Fibroblast of villous mesenchyme (primary cell): ENCODE measurements around the gene SLC3A2. TPM values are rescaled to one million over a fixed set of nuclear protein-coding genes. Genes with fewer than 3 reads are reported as not detected.

Experiments used
- DNase-seq: peaks from one replicate; pipeline ENCODE4 v3.0.0-alpha.2; 2010; ENCODE audit warnings: low read depth
- H3K4me3 ChIP-seq: 2 replicates; pipeline ENCODE4 v1.5.1; 2011; ENCODE audit warnings: low read depth, mild to moderate bottlenecking, low read length
- total RNA-seq: library from RNA; depleted of rRNA; stranded (reverse); fragments of >200 nt; gene quantifications from 2 replicates; pipeline ENCODE4 v1.2.3, GENCODE V29; 2012
- TF ChIP-seq, protein P1 (sequence below): IDR thresholded peaks from 2 replicates; pipeline ENCODE4 v1.5.1; 2012; ENCODE audit warnings: low read depth, mild to moderate bottlenecking, low read length; ENCODE audit not compliant: insufficient read depth

SLC3A2 gene
- total RNA-seq, result 117 and 190 TPM in 2 replicates

DNA sequence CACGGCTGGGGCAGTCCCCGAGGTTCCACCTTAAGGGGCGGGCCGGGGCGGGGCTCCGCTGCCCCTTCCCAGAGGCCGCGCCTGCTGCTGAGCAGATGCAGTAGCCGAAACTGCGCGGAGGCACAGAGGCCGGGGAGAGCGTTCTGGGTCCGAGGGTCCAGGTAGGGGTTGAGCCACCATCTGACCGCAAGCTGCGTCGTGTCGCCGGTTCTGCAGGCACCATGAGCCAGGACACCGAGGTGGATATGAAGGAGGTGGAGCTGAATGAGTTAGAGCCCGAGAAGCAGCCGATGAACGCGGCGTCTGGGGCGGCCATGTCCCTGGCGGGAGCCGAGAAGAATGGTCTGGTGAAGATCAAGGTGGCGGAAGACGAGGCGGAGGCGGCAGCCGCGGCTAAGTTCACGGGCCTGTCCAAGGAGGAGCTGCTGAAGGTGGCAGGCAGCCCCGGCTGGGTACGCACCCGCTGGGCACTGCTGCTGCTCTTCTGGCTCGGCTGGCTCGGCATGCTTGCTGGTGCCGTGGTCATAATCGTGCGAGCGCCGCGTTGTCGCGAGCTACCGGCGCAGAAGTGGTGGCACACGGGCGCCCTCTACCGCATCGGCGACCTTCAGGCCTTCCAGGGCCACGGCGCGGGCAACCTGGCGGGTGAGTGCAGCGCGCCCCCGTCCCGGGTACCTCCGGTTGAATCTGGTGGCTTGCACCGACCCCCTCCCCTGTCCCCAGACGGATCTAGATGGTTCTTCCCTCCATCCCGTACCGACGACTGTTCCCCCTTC lies at the start of gene SLC3A2:
Gene SLC3A2 (plus strand): TSS at position 94 of the 776 bp plus-strand sequence. CDS start 128 bp downstream, at position 222.
- TF ChIP-seq, protein P1, sequence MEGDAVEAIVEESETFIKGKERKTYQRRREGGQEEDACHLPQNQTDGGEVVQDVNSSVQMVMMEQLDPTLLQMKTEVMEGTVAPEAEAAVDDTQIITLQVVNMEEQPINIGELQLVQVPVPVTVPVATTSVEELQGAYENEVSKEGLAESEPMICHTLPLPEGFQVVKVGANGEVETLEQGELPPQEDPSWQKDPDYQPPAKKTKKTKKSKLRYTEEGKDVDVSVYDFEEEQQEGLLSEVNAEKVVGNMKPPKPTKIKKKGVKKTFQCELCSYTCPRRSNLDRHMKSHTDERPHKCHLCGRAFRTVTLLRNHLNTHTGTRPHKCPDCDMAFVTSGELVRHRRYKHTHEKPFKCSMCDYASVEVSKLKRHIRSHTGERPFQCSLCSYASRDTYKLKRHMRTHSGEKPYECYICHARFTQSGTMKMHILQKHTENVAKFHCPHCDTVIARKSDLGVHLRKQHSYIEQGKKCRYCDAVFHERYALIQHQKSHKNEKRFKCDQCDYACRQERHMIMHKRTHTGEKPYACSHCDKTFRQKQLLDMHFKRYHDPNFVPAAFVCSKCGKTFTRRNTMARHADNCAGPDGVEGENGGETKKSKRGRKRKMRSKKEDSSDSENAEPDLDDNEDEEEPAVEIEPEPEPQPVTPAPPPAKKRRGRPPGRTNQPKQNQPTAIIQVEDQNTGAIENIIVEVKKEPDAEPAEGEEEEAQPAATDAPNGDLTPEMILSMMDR, result peak; percentile 36
- peak; percentile 89 for DNase-seq
- H3K4me3 ChIP-seq, result peak within 1 kb of the TSS; percentile 93

DNA sequence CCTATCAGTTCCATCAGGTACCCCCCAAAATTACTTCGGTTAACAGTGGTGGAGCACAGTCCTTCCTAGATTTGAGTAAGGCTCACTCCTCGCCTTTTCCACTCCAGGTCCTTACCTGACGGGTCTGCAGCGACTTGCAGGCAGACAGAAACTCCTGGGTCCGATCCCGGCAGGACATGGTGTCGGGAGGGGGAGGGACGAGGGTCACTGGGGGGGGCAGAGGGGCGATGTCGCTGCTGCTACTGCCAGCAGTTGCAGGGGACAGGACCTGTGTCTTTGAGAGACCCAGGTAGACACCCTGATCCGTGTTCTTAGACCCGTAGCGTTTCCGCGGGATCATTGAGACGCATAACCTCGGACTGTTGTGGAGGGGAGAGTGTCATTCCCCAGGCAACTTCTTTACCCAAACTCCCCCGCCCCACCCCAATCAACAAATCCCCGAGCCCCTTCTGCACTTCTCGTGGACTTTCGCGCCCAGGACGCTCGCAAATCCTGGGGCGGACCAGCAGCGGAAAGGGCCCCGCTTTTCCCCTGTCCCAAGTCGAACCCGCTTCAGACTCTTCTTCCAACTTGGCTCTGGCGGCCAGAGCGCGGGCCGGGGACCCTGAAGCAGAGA lies 49.7 kb upstream of the SLC3A2 start:
- TF ChIP-seq, protein P1, result no peak
- DNase-seq, result no peak
- H3K4me3 ChIP-seq, result peak overlapping the region; percentile 94

GRCh38 chr11:62831520-62832335 lies 49.0 kb upstream of the SLC3A2 start, which contains the start of gene STX5:
Gene STX5 (minus strand): TSS chr11:62832051. CDS start chr11:62831243, 808 bp downstream.
- peak; percentile 99 for DNase-seq
- TF ChIP-seq, protein P1, result no peak
- peak within 1 kb of the TSS; percentile 94 for H3K4me3 ChIP-seq

- DNase-seq, result no peak
- TF ChIP-seq, protein P1, result no peak
- peak within 1 kb of the TSS; percentile 94 for H3K4me3 ChIP-seq
These were observed 48.1 kb upstream of the SLC3A2 start, which contains the start of gene TEX54 for GRCh38 chr11:62832336-62833234. Gene TEX54 (minus strand): TSS chr11:62832841.

DNA sequence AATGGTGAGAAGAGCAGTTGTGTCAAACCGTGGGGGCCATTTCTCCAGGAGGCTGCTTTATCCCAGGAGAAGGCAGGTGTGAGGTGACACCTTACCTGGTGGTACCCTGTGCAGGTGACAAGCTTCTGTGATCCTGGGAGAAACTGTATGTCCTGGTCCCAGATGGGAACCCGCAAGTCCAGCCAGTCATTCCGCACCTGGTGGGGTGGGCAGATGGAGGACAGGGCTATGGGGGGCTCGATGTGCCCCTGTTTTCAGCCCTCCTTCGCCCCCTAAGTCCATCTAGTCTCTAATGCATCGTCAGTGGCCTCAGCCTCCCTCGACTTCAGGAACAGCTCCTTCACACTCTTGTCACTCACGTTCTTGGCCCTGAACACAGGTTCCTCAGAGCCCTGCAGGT lies 45.4 kb upstream of the SLC3A2 start:
- no peak for DNase-seq
- no peak overlapping the region for H3K4me3 ChIP-seq
- TF ChIP-seq, protein P1, result no peak
